ENCODE results near the gene IQGAP2. TPM values are rescaled to one million over a fixed set of nuclear protein-coding genes. Genes with fewer than 3 reads are reported as not detected.

IQGAP2 gene, protein sequence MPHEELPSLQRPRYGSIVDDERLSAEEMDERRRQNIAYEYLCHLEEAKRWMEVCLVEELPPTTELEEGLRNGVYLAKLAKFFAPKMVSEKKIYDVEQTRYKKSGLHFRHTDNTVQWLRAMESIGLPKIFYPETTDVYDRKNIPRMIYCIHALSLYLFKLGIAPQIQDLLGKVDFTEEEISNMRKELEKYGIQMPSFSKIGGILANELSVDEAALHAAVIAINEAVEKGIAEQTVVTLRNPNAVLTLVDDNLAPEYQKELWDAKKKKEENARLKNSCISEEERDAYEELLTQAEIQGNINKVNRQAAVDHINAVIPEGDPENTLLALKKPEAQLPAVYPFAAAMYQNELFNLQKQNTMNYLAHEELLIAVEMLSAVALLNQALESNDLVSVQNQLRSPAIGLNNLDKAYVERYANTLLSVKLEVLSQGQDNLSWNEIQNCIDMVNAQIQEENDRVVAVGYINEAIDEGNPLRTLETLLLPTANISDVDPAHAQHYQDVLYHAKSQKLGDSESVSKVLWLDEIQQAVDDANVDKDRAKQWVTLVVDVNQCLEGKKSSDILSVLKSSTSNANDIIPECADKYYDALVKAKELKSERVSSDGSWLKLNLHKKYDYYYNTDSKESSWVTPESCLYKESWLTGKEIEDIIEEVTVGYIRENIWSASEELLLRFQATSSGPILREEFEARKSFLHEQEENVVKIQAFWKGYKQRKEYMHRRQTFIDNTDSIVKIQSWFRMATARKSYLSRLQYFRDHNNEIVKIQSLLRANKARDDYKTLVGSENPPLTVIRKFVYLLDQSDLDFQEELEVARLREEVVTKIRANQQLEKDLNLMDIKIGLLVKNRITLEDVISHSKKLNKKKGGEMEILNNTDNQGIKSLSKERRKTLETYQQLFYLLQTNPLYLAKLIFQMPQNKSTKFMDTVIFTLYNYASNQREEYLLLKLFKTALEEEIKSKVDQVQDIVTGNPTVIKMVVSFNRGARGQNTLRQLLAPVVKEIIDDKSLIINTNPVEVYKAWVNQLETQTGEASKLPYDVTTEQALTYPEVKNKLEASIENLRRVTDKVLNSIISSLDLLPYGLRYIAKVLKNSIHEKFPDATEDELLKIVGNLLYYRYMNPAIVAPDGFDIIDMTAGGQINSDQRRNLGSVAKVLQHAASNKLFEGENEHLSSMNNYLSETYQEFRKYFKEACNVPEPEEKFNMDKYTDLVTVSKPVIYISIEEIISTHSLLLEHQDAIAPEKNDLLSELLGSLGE (N-terminal part only)
- 14.2 and 24.0 TPM in 2 replicates for total RNA-seq

GRCh38 chr5:76402886-76403765, at the start of gene IQGAP2:
Gene IQGAP2 (plus strand): TSS chr5:76403285. CDS start chr5:76403546, 261 bp downstream.

GRCh38 chr5:76622973-76623596, 220.0 kb downstream of the IQGAP2 start, which contains the start of gene F2RL2:
Gene F2RL2 (minus strand): TSS chr5:76623403. CDS start chr5:76623230, 173 bp downstream.

GRCh38 chr5:76715736-76716455, 312.8 kb downstream of the IQGAP2 start, which contains the start of gene F2R:
Gene F2R (plus strand): TSS chr5:76716126. CDS start chr5:76716308, 182 bp downstream.

Other genes with a start within 250 kb of the IQGAP2 start
- gene F2RL2, start 220.1 kb downstream of the IQGAP2 start, total RNA-seq, result 5.4 and 9.8 TPM in 2 replicates